ENCODE measurements around the gene FHL3.

- no peak for TF ChIP-seq CTCF (IDR thresholded peaks at IDR 0.05)
- no peak for TF ChIP-seq POLR2A (IDR thresholded peaks at IDR 0.05)
Measured at GRCh38 chr1:38028671-38029070, 23.4 kb upstream of the FHL3 start.

Measured in body of pancreas (tissue), 4 donors.